ENCODE results near the gene NCMAP.
A peak's percentile ranks its signal among the peaks of the same experiment; 100 is the strongest.
"Not testable (repeated sequence)": the region's sequence is repeated elsewhere in the genome, so short reads cannot be mapped to it uniquely, and the experiment has no call there.

NCMAP gene, protein sequence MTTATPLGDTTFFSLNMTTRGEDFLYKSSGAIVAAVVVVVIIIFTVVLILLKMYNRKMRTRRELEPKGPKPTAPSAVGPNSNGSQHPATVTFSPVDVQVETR

DNA sequence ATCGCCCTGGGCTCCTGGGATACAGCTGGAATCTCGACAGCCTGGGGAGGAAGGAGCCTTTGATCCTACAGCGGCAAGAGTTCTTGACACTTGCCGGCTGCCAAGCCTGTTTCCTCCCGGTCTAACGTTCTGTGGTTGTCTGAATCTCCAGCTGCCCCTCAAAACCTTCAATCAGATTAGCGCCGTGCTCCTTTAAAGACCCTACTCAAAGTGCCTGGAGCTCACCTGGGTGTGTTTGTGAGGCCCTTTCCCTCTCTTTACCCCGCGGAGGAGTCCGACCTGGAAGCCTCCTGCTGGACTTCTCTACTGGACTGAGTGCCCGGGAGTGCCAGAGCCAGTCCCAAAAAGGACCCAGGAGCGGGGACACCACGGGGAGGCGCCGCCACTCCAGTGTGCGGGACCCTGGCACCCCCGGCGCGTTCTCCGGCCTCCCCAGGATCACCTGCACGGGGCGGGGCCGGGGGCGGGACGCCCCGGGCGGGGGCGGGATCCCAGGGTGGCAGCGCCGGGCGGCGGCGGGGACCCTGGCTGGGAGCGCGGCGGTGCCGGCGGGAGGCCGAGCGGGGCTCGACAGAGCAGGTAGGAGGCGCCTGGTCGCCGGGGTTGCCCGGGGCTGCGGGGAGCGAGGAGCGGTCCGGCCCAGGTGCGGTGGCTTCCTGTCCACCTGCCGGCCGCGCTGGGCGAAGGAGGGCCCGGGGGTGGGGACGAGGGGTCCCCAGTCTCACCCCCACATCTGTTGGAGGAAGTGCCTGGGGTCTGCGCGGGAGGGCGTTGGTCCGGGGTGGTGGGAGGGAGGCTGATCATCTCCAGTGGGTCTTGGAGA lies at the start of gene NCMAP:
NCMAP (plus strand) TSS at position 497 of the 823 bp plus-strand sequence. CDS start 39,344 bp downstream, outside the sequence.
- DNase-seq: peak; percentile 40

DNA sequence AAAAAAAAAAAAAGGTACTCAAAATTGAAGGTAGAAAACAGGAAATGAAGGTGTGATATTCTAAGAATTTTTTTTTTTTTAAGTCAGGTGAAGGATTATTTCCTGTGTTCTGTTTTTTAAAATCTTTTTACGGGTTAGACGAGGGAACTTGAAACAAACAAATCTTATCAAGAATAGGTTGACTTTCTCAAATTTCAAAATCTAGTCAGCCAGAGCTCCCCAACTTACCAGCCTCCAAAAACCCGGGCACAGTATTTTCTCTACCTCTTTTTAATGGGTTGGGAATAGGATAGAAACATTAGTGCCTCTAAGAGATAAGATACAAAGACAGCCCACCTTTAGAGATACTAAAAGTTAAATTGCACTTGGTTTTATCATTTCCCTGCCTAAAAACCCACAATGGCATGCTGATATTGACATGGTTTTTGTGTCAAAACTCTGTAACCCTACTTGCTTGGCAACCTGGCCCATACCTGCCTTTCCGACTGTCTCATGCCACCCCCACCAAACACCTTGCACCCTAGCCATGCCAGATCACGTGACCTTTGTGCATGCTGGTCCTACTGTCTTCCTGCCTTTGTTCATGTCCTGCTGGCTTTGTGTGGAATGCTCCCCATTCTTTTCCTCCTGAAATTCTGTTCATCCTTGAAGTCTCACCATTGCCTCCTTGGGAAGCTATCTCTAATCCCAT lies 49.1 kb upstream of the NCMAP start:
- DNase-seq: no peak

DNA sequence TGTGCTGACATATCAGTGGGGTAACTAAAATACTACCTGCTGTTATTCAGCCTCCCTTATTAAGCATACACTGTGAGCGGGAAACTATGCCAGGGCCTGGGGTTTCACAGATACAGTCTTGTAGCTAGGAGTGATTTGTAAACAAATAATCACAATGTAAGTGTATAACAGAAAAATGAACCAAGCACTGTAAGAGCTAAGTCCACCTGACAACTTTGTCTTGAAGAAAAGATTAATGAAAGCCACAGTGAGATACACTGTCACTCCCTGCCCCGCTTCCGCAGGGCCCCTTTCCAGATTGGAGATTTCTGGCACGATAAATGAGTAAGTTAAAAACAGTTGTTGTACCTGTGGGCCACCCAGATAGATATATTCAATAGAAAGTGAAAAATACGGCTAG lies 48.5 kb upstream of the NCMAP start:
- DNase-seq: no peak

DNA sequence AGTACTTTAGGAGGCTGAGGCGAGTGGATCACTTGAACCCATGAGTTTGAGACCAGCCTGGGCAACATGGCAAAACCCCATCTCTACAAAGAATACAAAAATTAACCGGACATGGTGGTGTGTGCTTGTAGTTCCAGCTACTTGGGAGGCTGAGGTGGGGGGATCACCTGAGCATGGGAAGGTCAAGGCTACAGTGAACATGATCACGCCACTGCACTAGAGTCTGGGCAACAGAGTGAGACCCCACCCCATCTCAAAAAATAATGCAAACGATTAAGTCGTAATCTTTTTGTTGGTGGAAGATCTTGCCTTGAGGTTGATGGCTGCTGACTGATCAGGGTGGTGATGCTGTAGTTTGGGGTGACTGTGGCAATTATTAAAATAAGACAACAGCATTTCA lies 47.0 kb upstream of the NCMAP start:
- DNase-seq: no peak

DNA sequence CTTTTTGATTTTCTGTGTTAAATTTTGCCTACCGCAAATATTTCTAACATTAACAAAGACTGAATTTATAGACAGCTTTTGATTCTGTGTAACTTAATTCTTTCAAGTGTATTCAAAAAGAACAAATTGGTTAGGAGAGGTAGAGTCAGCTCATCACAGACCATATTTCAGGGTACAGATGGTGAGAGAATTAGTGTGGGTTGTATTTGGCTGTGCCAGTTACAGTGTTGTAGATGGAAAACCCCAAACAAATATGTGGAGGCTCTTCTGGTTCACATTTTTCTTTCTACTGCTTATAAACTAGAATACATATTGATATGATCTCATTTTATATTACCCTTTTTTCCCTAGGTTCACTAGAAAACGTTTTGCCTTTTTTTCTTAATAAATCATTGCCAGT lies 42.2 kb upstream of the NCMAP start:
- no peak for DNase-seq

DNA sequence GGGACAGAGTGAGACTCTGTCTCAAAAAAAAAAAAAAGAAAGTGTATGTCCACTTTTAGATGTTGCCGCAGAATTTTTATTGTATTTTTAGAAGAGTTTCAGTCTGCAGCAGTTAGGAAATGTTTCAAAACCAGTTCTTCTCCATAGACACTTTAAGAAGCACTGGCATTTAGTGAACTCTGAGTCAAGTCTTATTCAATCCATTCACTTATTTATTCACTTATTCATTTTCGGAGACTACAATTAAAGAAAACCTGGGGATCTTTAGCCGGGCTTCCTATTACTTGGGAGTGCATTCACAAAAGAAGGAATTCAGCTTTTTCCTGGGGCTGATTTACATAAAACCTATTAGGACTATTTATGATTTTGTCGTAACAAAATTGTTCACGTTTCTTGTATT lies 40.9 kb upstream of the NCMAP start:
- DNase-seq: no peak

DNA sequence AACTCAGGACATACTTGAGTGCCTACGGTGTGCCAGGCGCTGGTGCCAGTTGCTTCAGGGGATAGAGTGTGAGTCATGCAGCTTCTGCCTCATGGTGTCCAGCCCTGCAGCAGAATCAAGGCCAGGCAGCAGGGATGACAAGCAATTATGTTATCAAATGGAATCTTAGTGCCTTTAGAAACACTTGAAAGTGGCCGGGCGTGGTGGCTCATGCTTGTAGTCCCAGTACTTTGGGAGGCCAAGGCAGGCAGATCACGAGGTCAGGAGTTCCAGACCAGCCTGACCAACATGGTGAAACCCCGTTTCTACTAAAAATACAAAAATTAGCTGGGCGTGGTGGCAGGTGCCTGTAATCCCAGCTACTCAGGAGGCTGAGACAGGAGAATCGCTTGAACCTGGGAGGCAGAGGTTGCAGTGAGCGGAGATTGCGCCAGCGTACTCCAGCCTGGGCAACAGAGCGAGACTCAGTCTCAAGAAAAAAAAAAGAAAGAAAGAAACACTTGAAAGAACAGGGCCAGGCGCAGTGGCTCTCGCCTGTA lies 40.1 kb upstream of the NCMAP start:
- DNase-seq: not testable (repeated sequence)

DNA sequence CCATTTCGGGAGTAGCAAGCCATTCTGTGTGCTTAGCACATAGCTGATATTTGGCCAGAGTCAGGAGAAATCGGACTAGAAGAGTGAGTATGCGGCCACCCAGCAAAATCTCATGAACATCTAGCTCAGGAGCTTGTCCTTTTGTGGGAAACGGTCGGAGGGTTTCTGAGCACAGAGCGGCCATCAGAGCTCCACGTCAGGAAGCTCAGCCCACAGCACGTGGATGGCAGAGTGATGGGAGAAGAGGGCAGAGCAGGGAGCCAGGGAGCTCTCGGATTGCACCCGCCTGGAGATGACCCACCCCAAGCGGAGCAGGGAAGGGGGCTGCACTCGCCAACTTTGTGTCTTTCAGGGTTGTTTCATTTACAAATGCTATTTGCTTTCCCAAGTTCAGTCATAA lies 39.4 kb upstream of the NCMAP start:
- DNase-seq: no peak

DNA sequence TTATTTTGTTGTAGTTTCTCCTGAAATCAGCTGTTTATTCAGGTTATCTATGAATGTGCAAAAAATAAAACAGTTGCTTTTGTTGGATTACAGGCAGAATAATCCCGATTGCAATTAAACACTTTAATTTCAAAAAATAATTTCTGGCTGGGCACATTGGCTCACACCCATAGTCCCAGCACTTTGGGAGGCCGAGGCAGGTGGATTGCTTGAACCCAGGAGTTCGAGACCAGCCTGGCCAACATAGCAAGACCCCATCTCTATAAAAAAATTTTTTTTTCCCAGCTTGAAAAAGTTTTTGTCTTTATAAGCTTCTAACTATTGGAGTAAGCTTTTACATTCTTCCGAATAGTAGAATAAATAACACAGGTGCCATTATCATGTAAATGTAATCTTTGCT lies 38.0 kb upstream of the NCMAP start:
- no peak for DNase-seq

DNA sequence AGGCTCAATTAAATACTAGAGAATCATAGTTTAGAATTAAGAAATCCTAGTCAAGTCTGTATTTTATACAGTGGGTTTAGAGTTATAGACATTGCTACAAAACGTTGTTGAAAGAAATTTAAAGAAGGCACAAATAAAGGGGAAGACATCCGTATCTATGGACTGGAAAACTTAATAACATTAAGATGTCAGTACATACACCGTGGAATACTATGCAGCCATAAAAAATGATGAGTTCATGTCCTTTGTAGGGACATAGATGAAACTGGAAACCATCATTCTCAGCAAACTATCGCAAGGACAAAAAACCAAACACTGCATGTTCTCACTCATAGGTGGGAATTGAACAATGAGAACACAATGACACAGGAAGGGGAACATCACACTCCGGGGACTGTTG lies 35.6 kb upstream of the NCMAP start:
- DNase-seq: not testable (repeated sequence)

DNA sequence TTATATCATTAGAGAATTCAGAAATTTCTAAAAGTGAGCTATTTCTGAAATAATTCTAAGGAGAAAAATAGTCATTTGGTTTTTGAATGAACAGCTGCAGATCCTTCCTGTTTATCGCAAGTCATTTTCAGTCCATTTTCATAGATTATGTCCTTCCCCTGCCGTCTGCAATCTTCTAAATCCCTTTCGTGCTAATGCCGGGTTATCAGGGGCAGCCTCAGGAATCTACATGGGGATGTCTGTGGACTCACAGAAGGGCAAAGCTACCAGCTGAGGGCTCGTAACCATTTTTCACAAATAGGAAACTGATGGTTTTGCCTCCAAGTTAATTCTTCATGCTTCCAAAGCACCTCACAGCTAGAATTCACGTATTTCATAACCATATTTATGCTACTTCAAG lies 30.3 kb upstream of the NCMAP start:
- DNase-seq: no peak

DNA sequence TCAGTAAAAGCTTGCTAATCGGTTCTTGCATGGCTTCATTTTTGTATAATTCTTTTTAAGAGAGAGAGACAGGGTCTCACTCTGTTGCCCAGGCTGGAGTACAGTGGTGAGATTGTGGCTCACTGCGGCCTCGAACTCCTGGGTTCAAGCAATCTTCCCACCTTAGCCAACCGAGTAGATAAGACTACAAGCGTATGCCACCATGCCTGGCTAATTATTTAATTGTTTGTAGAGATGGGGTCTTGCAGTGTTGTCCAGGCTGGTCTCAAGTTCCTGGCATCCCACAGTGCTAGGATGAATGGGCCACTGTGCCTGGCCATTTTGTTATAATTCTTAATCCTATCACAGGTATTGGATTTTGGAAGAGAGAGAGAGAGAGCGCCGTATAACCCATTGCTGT lies 29.8 kb upstream of the NCMAP start:
- DNase-seq: no peak

DNA sequence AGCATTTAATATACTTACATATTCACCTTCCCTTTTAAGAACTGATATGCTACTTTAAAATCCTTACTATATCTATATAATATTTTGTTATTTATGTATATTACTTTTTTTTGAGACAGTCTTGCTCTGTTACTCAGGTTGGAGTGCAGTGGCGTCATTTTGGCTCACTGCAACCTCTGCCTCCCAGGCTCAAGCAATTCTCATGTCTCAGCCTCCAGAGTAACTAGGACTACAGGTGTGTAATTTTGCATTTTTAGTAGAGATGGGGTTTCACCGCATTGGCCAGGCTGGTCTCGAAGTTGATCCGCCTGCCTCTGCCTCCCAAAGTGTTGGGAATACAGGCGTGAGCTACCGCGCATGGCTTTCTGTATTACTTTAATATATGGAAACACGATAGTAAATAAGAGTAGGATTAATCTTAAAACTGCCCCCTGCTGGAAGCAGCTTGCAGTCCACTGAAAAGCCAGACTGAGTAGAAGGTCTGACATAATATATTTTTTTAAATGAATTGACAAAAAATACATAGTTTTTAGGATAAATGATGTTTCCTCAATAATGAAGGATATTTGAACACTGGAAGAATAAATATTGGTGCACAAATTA lies 28.8 kb upstream of the NCMAP start:
- peak; percentile 60 for DNase-seq

DNA sequence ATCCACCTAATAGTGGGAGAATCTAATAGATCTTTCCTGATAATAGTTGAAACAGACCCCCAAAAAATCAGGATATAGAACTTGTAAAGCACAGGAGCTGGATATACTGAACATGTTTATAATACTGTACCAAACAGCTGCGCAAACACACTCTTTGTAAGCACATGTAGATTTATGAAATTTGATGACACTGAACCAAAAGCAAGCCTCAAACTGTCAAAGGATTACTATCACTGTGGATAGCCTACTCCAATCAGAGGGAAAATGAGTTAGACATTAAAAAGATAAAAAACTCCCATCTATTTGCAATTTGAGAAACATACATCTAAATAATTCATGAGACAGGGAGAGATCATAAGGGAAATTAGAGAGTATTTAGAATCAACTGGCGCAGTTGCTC lies 27.1 kb upstream of the NCMAP start:
- DNase-seq: no peak

DNA sequence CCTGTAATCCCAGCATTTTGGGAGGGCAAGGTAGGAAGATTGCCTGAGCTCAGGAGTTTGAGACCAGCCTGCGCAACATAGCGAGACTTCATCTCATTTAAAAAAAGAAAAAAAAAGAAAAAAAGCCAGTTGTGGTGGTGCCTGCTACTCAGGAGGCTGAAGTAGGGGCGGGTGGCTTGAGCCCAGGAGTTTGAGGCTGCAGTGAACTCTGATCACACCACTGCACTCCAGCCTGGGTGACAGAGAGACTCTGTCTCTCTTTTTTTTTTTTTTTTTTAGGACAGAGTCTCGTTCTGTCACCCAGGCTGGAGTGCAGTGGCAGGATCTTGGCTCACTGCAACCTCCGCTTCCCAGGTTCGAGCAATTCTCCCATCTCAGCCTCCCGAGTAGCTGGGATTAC lies 26.6 kb upstream of the NCMAP start:
- not testable (repeated sequence) for DNase-seq

DNA sequence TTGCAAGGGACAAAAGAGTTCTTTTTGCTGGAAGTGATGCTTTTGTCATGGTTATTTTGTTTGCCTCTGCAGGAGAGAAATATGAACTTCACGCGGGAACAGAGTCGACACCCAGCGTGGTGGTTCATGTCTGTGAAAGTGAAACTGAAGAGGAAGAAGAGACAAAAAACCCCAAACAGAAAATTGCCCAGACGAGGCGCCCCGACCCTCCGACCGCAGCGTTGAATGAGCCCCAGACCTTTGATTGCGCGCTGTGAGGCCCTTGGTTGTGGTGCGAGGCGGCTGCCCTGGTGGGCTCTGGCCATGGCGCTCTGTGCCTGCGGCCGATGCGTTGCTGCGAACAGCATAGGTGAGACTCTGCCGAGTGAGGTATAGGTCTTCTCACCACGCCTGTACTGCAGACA lies 20.9 kb upstream of the NCMAP start:
- peak; percentile 77 for DNase-seq

DNA sequence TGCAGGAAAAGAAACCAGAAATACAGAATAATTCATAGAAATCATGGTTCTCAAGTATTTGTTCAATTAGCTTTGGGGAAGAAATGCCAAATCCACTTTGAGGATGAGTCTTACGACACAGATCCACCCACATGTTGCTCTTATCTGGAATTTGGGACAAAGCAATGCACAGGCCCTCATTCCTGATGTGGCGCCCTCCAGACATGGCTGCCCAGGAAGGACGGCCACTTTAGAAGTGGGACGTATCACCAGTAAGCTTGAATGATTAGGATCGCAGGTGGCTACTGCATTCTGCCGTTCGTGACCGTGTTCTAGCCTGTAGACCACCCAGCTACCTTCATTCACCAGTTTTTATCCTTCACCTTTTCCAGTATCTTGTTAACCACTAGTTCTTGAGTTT lies 20.1 kb upstream of the NCMAP start:
- DNase-seq: no peak

DNA sequence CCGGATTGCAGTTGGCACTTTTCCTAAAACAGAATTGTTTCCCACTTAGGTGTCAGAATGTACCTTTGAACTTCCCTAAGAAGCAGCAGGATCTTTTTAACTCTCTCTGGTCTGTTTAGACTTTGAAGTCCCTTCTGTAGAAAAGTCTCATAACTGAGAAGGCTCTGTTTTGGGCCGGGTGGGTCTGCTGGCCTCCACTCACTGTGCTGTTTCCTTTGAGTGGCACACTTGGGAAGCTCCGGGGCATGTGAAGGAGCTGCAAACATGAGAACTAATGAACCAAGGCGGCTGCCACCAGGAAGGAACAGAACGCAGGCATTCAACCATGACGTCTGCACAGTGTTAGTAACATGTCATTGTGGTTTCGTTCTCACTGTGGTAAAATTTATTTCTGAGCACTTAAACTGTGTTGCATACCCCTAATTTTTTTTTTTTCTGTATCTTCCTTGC lies 19.5 kb upstream of the NCMAP start:
- DNase-seq: peak; percentile 73

DNA sequence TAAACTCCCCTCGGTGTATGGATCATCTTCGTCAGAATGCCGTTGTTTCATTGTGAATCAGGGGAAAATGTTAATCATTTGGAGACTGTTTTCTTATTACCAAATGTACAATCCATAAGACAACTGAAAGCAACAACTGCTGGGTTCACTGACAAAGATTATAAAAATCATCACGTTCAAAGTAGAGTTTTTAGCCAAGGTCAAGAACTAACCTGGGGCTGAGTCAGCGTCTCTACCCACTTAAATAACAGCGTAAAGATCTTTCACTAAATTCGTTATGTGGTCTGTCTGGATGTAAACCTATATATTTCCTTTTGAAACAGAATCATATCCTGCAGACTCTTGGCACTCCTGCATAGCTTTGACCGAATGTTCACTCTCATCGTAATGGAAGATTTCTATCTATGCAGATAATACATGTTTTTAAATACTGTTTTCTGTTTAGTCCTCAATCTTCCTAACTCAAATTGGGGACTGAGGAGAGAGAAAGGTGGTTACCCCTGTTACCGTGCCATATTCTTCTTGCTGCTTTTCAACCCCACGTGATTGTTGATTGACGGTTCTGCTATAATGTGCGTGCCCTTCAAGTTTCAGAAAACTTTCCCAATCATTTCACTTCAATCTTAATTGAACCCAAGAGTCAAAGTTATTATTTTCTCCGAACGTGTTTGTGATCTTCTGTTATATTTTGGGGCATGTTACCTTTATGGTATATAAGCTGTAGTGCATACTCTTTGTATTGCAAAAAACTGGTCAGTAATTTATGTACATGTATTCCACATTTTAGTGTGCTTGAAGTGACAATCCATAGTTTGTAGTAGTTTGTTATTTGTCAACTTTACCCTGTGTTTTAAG lies 15.6 kb upstream of the NCMAP start:
- peak; percentile 46 for DNase-seq

DNA sequence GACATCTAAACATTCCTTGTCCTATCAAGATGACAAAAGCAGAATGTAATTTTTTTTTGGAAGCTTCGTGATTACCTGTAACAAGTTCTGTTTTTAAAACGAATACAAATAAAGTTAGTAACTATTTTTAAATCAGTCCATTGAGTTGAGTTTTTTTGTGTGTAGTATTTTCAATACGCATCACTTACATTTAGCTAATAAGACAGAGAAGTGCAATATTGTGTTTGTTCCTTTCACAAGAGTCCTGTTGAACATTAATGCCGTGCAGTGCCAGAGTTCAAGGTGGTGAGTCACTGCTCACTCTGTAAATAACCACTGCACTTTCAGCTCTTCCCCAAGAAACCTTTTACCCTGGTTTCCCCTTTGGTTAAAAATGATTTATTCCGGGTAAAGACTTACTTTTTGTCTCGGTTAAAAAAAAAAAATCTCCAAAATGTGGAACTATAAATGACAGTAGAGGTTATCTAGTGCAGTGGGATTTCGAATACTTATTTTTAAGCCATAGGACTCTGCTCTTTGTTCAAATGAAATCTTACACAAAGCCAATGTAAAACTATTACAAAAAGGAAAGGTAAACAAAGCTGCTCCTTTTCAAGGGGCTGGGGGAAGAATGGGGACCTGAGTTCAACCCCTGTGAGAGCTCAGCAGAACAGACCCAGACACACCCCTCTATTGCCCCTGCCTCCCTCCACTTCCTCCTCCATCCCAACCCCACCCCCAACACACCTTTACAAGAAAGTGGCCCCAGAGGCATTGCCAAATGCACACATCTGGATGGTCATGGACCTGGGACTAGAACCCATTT lies 14.8 kb upstream of the NCMAP start:
- peak; percentile 47 for DNase-seq

DNA sequence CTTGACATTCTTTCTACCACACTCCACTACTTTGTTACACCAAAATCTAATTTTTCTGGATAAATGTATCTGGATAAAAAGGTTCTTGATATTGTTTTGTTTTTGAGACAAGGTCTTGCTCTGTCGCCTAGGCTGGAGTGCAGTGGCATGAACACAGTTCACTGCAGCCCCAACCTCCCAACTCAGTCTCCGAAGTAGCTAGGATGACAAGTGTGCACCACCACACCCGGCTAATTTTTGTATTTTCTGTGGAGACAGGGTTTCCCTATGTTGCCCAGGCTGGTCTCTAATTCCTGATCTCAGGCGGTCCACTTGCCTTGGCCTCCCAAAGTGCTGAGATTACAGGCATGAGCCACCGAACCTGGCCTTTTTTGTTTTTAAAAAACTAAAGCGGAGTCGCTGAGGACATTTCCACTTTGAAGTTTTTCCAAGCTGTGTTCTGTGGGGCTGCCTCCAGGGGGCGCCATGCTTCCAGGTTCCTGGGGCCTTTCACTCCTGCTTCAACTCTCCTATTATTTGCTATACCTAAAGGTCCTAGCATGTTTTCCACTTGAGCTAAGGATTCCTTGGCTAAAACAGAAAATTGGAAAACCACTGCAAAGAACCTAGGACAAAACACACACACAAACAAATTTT lies 14.1 kb upstream of the NCMAP start:
- DNase-seq: no peak

Measured in stimulated activated CD4-positive, alpha-beta T cell treated with anti-CD3 and anti-CD28 coated beads, Interleukin-4, amount 100 ng/mL, for 24 hours (primary cell).